ENCODE results near the gene PTK7.
"Not testable (repeated sequence)": the region's sequence is repeated elsewhere in the genome, so short reads cannot be mapped to it uniquely, and the experiment has no call there.

PTK7 gene

GRCh38 chr6:43088654-43089056, 12.5 kb downstream of the PTK7 start:
- no peak for DNase-seq

GRCh38 chr6:43089467-43089866, 13.4 kb downstream of the PTK7 start:
- DNase-seq = no peak

GRCh38 chr6:43089874-43090558, 13.9 kb downstream of the PTK7 start:
- no peak for DNase-seq

- DNase-seq = no peak
Measured at GRCh38 chr6:43090559-43090956, 14.4 kb downstream of the PTK7 start.

GRCh38 chr6:43091020-43091419, 14.9 kb downstream of the PTK7 start:
- DNase-seq = no peak

GRCh38 chr6:43091436-43091991, 15.4 kb downstream of the PTK7 start:
- DNase-seq = no peak

- DNase-seq = no peak
Measured at GRCh38 chr6:43092635-43093034, 16.5 kb downstream of the PTK7 start.

GRCh38 chr6:43093436-43094289, 17.5 kb downstream of the PTK7 start:
- no peak for DNase-seq

GRCh38 chr6:43095939-43096338, 19.8 kb downstream of the PTK7 start:
- no peak for DNase-seq

- DNase-seq = no peak
Measured at GRCh38 chr6:43096451-43097097, 20.5 kb downstream of the PTK7 start.

GRCh38 chr6:43097098-43097489, 21.0 kb downstream of the PTK7 start:
- DNase-seq = no peak

GRCh38 chr6:43097502-43097901, 21.4 kb downstream of the PTK7 start:
- no peak for DNase-seq

- DNase-seq = no peak
Measured at GRCh38 chr6:43101497-43101896, 25.4 kb downstream of the PTK7 start.

- DNase-seq = no peak
Measured at GRCh38 chr6:43103253-43103876, 27.3 kb downstream of the PTK7 start.

GRCh38 chr6:43105538-43106222, 29.6 kb downstream of the PTK7 start:
- DNase-seq = no peak

- no peak for DNase-seq
Measured at GRCh38 chr6:43107344-43108062, 31.4 kb downstream of the PTK7 start.

GRCh38 chr6:43113431-43114260, 37.5 kb downstream of the PTK7 start:
- DNase-seq = no peak

GRCh38 chr6:43115365-43115764, 39.3 kb downstream of the PTK7 start:
- no peak for DNase-seq

GRCh38 chr6:43117466-43117865, 41.4 kb downstream of the PTK7 start:
- DNase-seq = not testable (repeated sequence)

- no peak for DNase-seq
Measured at GRCh38 chr6:43119482-43119881, 43.4 kb downstream of the PTK7 start.
